Measurements from ENCODE around the gene BPIFB6.
"Not testable (repeated sequence)": the region's sequence is repeated elsewhere in the genome, so short reads cannot be mapped to it uniquely, and the experiment has no call there.

DNA sequence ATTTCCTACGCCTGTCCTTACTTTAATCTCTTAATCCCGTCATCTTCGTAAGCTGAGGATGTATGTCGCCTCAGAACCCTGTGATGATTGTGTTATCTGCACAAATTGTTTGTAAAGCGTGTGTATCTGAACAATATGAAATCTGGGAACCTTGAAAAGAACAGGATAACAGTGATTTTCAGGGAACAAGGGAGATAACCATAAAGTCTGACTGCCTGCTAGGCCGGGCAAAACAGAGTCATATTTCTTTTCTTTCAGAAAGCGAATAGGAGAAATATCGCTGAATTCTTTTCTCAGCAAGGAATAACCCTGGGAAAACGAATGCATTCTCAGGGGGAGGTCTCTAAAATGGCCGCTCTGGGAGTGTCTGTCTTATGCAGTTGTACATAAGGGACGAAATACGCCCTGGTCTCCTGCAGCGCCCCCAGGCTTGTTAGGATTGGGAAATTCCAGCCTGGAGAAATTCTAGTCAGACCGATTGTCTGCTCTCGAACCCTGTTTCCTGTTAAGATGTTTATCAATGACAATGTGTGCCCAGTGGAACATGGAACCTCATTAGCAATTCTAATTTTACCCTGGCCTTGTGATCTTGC lies 13.8 kb downstream of the BPIFB6 start:
- TF ChIP-seq YY1 (IDR thresholded peaks at IDR 0.05; ENCODE audit: insufficient read depth, insufficient read length); ZNF274 (IDR thresholded peaks at IDR 0.05; ENCODE audit: low read depth, low read length); SUZ12 (IDR thresholded peaks at IDR 0.05; ENCODE audit: extremely low read depth, insufficient read depth, insufficient read length): not testable (repeated sequence)

Measured in NT2/D1 (cell line).